NT2/D1 (cell line): ENCODE data around the gene LEMD2.

Experiments used
- YY1 ChIP-seq: IDR thresholded peaks from 2 replicates; pipeline ENCODE4 v1.6.1; 2011; ENCODE audit not compliant: insufficient read length, insufficient read depth
- ZNF274 ChIP-seq: IDR thresholded peaks from 2 replicates; pipeline ENCODE4 v1.6.1; 2011; ENCODE audit warnings: mild to moderate bottlenecking, low read depth, low read length

DNA sequence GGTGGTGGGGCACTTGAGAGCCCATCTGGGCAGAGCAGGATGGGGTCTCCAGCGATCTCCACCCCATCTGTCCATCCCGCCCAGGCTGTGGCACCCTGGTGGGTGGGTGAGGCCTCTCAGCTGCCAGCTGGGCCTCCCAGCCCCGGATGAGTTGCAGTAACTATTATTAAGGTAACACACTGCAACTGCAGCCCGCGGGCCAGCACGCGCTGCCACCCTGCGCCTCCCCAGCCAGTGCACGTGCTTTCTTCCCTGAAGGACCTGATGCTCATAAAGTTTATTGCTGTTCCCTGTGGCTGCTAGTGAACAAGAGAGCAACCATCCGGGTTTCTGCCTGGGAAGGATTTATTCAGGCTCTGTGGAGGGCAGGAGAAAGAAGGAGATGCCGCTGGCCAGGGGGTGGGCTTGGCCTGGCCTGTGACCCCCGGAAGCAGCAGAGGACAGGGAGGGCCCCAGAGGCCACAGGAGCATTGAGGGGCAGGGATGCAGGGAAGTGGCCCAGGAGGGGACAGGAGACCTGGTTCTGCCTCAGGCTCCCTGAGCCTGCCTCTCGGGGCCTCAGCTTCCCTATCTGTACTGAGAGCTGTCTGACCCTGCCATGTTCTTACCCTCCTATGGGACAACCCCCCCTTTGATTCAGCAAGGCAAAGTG is 43.9 kb downstream of the LEMD2 start:
- TF ChIP-seq ZNF274 (no peak), YY1 (no peak)
